Astrocyte (in vitro differentiated cells and primary cell): Measurements from ENCODE around the gene HOXD12. TPM values are rescaled to one million over a fixed set of nuclear protein-coding genes. Genes with fewer than 3 reads are reported as not detected.
A peak's percentile ranks its signal among the peaks of the same experiment; 100 is the strongest.

ENCODE experiments used
- DNase-seq: peaks from one replicate; pipeline ENCODE4 v3.0.0-alpha.2; 2010; ENCODE audit warnings: low read depth
- FAIRE-seq: peaks from 2 replicates; lab custom pipeline; 2011; peaks lifted over from hg19 to GRCh38; lab: Jason Lieb, UNC
- H2AFZ ChIP-seq: 2 replicates; pipeline ENCODE4 v1.6.0; 2012; ENCODE audit warnings: low read depth, low read length, inconsistent platforms
- H3K27ac ChIP-seq: 2 replicates; pipeline ENCODE4 v1.5.1; 2011; ENCODE audit warnings: low read depth, low read length, inconsistent platforms
- H3K27me3 ChIP-seq: 2 replicates; pipeline ENCODE4 v1.6.0; 2011; ENCODE audit warnings: low read length, inconsistent platforms; ENCODE audit not compliant: insufficient read depth
- H3K36me3 ChIP-seq: 2 replicates; pipeline ENCODE4 v1.5.1; 2011; ENCODE audit warnings: low read length, inconsistent platforms; ENCODE audit not compliant: insufficient read depth
- H3K4me1 ChIP-seq: 2 replicates; pipeline ENCODE4 v1.5.1; 2011; ENCODE audit warnings: low read length, inconsistent platforms; ENCODE audit not compliant: insufficient read depth
- H3K4me2 ChIP-seq: 2 replicates; pipeline ENCODE4 v1.6.0; 2012; ENCODE audit warnings: low read length, inconsistent platforms
- H3K4me3 ChIP-seq: 2 replicates; pipeline ENCODE4 v1.5.1; 2011; ENCODE audit warnings: low read depth, mild to moderate bottlenecking, low read length, inconsistent platforms; ENCODE audit not compliant: insufficient read depth
- H3K79me2 ChIP-seq: 2 replicates; pipeline ENCODE4 v1.6.0; 2012; ENCODE audit warnings: mild to moderate bottlenecking, low read length, inconsistent platforms; ENCODE audit not compliant: insufficient read depth
- H3K9ac ChIP-seq: 2 replicates; pipeline ENCODE4 v1.6.0; 2012; ENCODE audit warnings: mild to moderate bottlenecking, low read length, inconsistent platforms
- H3K9me3 ChIP-seq: 2 replicates; pipeline ENCODE4 v1.5.1; 2012; ENCODE audit warnings: low read depth, mild to moderate bottlenecking, low read length, inconsistent platforms; ENCODE audit not compliant: insufficient read depth
- H4K20me1 ChIP-seq: 2 replicates; pipeline ENCODE4 v1.6.0; 2012; ENCODE audit warnings: low read length, inconsistent platforms; ENCODE audit not compliant: insufficient read depth
- H3K27ac Mint-ChIP-seq: one replicate; pipeline ENCODE4 v1.8.0; 2021; ENCODE audit warnings: mild to moderate bottlenecking, mixed read lengths; ENCODE audit not compliant: unreplicated experiment
- H3K27me3 Mint-ChIP-seq: one replicate; pipeline ENCODE4 v1.8.0; 2021; ENCODE audit warnings: low read depth, mixed read lengths; ENCODE audit not compliant: unreplicated experiment
- H3K36me3 Mint-ChIP-seq: one replicate; pipeline ENCODE4 v1.8.0; 2021; ENCODE audit warnings: low read depth, mixed read lengths; ENCODE audit not compliant: unreplicated experiment
- H3K4me1 Mint-ChIP-seq: one replicate; pipeline ENCODE4 v1.8.0; 2021; ENCODE audit warnings: low read depth, mixed read lengths; ENCODE audit not compliant: unreplicated experiment
- H3K4me3 Mint-ChIP-seq: one replicate; pipeline ENCODE4 v1.8.0; 2021; ENCODE audit warnings: mild to moderate bottlenecking, moderate library complexity, mixed read lengths; ENCODE audit not compliant: unreplicated experiment
- H3K9me3 Mint-ChIP-seq: one replicate; pipeline ENCODE4 v1.8.0; 2021; ENCODE audit warnings: mild to moderate bottlenecking, mixed read lengths; ENCODE audit not compliant: unreplicated experiment
- EZH2 ChIP-seq: IDR thresholded peaks from 2 replicates; pipeline ENCODE4 v1.6.1; 2012; ENCODE audit warnings: mild to moderate bottlenecking, low read length, inconsistent platforms; ENCODE audit not compliant: insufficient read depth
- total RNA-seq: library from RNA; stranded (reverse); gene quantifications from 2 replicates; pipeline ENCODE4 v1.2.1, GENCODE V29; 2021
- TF ChIP-seq, protein P1 (sequence below): IDR thresholded peaks from 2 replicates; pipeline ENCODE4 v1.5.1; 2011; ENCODE audit warnings: low read depth, mild to moderate bottlenecking, inconsistent platforms, low read length, moderate library complexity; ENCODE audit not compliant: insufficient read depth

The HOXD12 gene
- total RNA-seq, 1 donor from 2014 or later = not detected

DNA sequence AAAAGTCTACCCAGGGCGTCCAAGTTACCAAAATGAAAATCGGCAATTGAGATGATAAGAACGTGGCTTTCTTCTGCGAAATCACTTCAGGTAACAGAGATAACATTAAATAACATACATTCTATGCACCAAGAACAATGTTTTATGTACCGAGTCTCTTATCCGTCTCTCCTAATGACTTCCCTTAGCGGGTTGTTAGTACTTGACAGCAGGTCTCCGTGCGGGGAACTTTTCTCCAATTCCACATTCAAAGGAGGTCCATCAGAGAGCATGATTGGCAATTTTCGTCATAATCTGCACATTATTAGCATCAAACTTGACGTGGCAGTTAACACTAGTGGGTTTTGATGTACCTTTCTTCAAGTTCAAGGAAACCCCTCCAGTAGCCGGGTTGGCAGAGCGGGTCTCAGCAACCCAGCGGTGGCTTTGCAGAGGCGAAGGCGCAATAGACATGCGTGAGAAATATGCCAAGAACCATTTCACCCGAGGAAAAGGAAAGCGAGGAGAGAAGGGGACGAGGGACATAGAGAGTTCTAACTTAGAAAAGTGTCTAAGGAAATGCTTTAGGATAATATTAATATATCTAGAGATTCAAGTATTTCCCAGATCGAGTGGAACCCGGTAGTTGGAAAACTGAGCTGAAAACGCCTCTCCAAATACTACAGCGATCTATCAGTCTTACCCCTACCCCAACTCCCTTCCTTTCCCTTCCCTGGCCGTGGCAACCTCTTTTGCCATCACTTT lies 20.9 kb upstream of the HOXD12 start:
- Histone ChIP-seq H3K9me3 (no peaks in the 10 kb centered on the region), H4K20me1 (peaks cover 12% of the 10 kb centered on the region), H3K27ac (no peak overlapping the region), H3K79me2 (no peaks in the 10 kb centered on the region), H3K4me3 (no peak overlapping the region), H3K4me1 (peaks cover 3% of the 10 kb centered on the region), H3K4me2 (peak overlapping the region; percentile 43), H2AFZ (no peak overlapping the region), H3K27me3 (peaks cover 86% of the 10 kb centered on the region), H3K9ac (no peak overlapping the region), H3K36me3 (no peaks in the 10 kb centered on the region)
- Mint-ChIP-seq H3K4me1 (peaks cover 5% of the 10 kb centered on the region), H3K36me3 (peaks cover 4% of the 10 kb centered on the region), H3K9me3 (peaks cover 23% of the 10 kb centered on the region), H3K27ac (peak overlapping the region; percentile 85), H3K27me3 (peaks cover 79% of the 10 kb centered on the region), H3K4me3 (peak overlapping the region; percentile 52)
- DNase-seq = no peak
- TF ChIP-seq EZH2 = no peak
- TF ChIP-seq, protein P1, sequence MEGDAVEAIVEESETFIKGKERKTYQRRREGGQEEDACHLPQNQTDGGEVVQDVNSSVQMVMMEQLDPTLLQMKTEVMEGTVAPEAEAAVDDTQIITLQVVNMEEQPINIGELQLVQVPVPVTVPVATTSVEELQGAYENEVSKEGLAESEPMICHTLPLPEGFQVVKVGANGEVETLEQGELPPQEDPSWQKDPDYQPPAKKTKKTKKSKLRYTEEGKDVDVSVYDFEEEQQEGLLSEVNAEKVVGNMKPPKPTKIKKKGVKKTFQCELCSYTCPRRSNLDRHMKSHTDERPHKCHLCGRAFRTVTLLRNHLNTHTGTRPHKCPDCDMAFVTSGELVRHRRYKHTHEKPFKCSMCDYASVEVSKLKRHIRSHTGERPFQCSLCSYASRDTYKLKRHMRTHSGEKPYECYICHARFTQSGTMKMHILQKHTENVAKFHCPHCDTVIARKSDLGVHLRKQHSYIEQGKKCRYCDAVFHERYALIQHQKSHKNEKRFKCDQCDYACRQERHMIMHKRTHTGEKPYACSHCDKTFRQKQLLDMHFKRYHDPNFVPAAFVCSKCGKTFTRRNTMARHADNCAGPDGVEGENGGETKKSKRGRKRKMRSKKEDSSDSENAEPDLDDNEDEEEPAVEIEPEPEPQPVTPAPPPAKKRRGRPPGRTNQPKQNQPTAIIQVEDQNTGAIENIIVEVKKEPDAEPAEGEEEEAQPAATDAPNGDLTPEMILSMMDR = no peak
- no peak for FAIRE-seq

DNA sequence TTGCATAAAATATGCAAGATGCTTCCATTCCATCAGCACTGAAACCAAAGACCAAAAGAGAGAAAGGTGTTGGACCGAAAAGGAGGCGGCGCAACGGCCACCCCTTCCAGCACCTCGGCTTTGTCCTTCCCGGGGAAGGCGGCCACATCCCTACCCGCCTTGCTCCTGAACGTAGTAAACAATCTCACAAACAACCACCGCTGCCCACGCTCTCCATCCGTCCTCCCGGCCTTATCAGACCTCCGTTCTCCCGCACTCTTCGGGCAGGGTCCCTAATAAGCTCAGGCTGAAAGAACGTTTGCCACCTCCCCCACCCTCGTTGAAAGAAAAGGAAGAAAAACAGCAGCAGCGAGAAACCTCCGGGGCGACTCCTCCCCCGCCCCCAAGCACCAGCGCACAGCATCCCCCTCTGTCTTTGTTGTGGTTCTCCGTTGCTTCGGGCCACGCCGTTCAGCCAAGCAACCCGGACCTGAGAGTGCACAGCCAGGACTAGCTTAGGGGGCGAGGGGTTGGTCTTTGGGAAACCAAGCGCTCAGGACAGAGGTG lies 20.2 kb upstream of the HOXD12 start:
- Histone ChIP-seq H3K9ac (no peak overlapping the region), H3K4me3 (no peak overlapping the region), H3K36me3 (no peaks in the 10 kb centered on the region), H3K9me3 (no peaks in the 10 kb centered on the region), H3K4me2 (peak overlapping the region; percentile 43), H2AFZ (no peak overlapping the region), H3K79me2 (no peaks in the 10 kb centered on the region), H3K27me3 (peaks cover 88% of the 10 kb centered on the region), H4K20me1 (peaks cover 12% of the 10 kb centered on the region), H3K4me1 (peaks cover 3% of the 10 kb centered on the region), H3K27ac (no peak overlapping the region)
- H3K27me3 Mint-ChIP-seq = peaks cover 80% of the 10 kb centered on the region
- peaks cover 5% of the 10 kb centered on the region for H3K4me1 Mint-ChIP-seq
- peaks cover 4% of the 10 kb centered on the region for H3K36me3 Mint-ChIP-seq
- peak; percentile 69 for TF ChIP-seq EZH2
- TF ChIP-seq, protein P1 = no peak
- DNase-seq = no peak
- peak overlapping the region; percentile 85 for H3K27ac Mint-ChIP-seq
- H3K9me3 Mint-ChIP-seq = peaks cover 28% of the 10 kb centered on the region
- H3K4me3 Mint-ChIP-seq = peak overlapping the region; percentile 54
- FAIRE-seq = no peak
